Large intestine (tissue), 3 donors: ENCODE data around the gene NAV1. TPM values are rescaled to one million over a fixed set of nuclear protein-coding genes. Genes with fewer than 3 reads are reported as not detected.

Experiments
- DNase-seq, 2 donors: peaks; one replicate each; pipeline versions ENCODE4 v3.0.0 to v3.0.0-alpha.2; 2013
- H3K27ac ChIP-seq: one replicate; pipeline ENCODE4 v1.5.1; 2013; ENCODE audit warnings: low read length
- H3K27me3 ChIP-seq: 2 replicates; pipeline ENCODE4 v1.6.1; 2013; ENCODE audit warnings: low read length; ENCODE audit not compliant: control insufficient read depth, insufficient read depth
- H3K36me3 ChIP-seq: 2 replicates; pipeline ENCODE4 v1.6.1; 2013; ENCODE audit warnings: low read length; ENCODE audit not compliant: control insufficient read depth, insufficient read depth
- H3K4me1 ChIP-seq: one replicate; pipeline ENCODE4 v1.6.1; 2013; ENCODE audit warnings: low read length; ENCODE audit not compliant: control insufficient read depth, insufficient read depth
- H3K4me3 ChIP-seq: one replicate; pipeline ENCODE4 v1.5.1; 2013; ENCODE audit warnings: low read length
- H3K9me3 ChIP-seq: one replicate; pipeline ENCODE4 v1.6.1; 2013; ENCODE audit warnings: mild to moderate bottlenecking, low read depth, low read length, moderate library complexity; ENCODE audit not compliant: control insufficient read depth
- WGBS: methylation state at CpG from one replicate; pipeline ENCODE4 v1.1.5; 2013; ENCODE audit warnings: low lambda C conversion rate; ENCODE audit not compliant: insufficient coverage; 5-methylcytosine and 5-hydroxymethylcytosine counted together
- polyA plus RNA-seq: library from polyadenylated mRNA; unstranded; fragments of 120-200 nt; gene quantifications from one replicate; pipeline ENCODE4 v1.2.1, GENCODE V29; 2013

NAV1 gene
- polyA plus RNA-seq, 1 donor: 9.7 TPM

DNA sequence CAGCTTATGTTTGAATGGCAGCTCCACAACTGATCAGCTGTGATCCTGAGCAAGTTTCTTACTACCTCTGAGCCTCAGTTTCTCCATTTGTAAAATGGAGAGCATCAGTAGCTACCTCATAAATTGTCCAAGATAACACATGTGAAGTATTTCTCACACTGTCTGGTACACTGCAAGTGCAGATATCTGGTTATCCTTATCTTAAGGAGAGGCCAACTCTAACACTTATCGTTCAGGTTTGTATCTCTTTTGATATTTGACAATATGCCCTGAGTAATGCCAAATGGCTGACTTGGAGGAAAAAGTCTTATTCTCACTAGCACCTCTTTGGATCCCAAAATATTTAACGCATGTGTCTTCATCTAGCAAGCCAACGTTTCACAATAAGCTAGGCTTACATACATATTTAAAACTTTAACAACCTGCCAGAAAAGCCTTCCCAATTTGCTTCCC, 34.7 kb upstream of the NAV1 start:
- H3K4me3 ChIP-seq: no peak overlapping the region
- 73% methylated on average over 2 of the region's 3 CpGs for WGBS
- DNase-seq: no peak
- peaks cover under 1% of the 10 kb centered on the region for H3K36me3 ChIP-seq
- peak overlapping the region; percentile 82 for H3K27ac ChIP-seq
- H3K27me3 ChIP-seq: no peaks in the 10 kb centered on the region
- H3K4me1 ChIP-seq: peaks cover 59% of the 10 kb centered on the region
- no peaks in the 10 kb centered on the region for H3K9me3 ChIP-seq

DNA sequence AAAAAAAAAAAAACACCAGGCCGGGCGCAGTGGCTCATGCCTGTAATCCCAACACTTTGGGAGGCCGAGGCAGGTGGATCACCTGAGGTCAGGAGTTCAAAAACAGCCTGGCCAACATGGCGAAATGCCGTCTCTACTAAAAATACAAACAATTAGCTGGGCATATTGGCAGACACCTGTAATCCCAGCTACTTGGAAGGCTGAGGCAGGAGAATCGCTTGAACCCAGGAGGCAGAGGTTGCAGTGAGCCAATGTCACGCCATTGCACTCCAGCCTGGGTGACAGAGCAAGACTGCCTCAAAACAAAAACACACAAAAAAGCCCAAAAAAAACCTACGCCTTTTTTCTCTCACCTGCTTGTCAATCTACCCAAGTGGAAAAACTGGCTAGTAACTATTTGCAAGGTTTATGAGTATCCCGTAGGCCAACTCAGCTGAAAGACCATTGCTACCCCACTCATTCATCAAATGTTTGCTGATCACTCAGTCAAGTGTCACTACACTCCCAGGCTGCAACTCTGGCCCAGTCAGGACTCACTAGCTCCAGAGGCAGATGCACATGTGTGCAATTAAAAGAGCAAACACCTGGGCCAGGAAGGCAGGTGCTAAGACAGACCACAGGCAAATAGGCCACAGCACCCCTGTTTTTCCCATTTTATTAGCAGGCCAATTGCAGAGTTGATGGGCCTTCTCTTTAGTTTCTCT, 34.0 kb upstream of the NAV1 start:
- Histone ChIP-seq H3K36me3 (no peaks in the 10 kb centered on the region), H3K4me1 (peaks cover 58% of the 10 kb centered on the region), H3K9me3 (no peaks in the 10 kb centered on the region), H3K4me3 (peak overlapping the region; percentile 66), H3K27ac (peak overlapping the region; percentile 82), H3K27me3 (no peaks in the 10 kb centered on the region)
- DNase-seq: no peak
- WGBS: 100% methylated on average over 1 of the region's 9 CpGs

DNA sequence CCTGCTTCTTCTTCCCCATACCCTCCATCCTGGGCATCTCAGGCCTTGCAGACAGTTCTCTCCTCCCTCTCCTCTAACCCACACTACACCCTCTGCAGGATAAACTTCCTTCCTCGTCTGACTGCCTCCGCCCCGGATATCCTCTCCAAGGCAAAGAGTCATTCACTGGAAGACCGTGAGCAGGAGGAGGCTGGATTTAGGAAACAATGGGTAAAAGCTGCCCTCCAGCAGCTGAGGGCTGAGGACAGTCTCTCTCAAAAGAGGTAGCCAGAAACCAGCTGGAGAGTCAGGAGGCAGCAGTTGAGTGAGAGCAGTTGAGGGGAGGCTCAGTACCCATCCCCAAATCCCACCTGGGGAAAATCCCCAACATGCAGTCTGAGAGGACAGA, 33.4 kb upstream of the NAV1 start:
- Histone ChIP-seq H3K27me3 (no peaks in the 10 kb centered on the region), H3K9me3 (no peaks in the 10 kb centered on the region), H3K27ac (peak overlapping the region; percentile 70), H3K36me3 (no peaks in the 10 kb centered on the region), H3K4me1 (peaks cover 52% of the 10 kb centered on the region), H3K4me3 (peak overlapping the region; percentile 66)
- peak in 1 of 2 donors; percentile 53 for DNase-seq
- no CpG with 5 or more reads among the region's 4 CpGs for WGBS

DNA sequence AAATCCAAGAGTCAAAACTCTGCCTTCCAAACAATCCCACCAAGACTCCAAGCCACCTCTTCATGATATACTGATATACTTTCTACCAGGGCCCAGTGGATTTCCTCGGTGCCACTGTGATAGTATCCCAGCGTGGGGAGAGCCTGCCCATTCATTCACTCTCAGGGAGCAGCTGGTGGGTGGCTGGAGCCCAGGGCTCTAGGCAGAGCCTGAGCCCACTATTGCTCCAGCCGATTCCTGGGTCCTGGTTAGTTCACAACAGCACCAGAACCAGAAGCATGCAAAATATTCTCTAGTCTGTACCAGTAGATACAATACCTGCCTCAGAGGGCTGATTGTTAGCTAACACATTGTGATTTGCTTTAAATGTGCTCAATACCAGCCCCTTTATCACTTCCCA, 32.8 kb upstream of the NAV1 start:
- Histone ChIP-seq H3K4me1 (peaks cover 46% of the 10 kb centered on the region), H3K36me3 (no peaks in the 10 kb centered on the region), H3K9me3 (no peaks in the 10 kb centered on the region), H3K4me3 (peak overlapping the region; percentile 66), H3K27ac (peak overlapping the region; percentile 70), H3K27me3 (no peaks in the 10 kb centered on the region)
- no peak for DNase-seq
- no CpG with 5 or more reads among the region's 3 CpGs for WGBS

DNA sequence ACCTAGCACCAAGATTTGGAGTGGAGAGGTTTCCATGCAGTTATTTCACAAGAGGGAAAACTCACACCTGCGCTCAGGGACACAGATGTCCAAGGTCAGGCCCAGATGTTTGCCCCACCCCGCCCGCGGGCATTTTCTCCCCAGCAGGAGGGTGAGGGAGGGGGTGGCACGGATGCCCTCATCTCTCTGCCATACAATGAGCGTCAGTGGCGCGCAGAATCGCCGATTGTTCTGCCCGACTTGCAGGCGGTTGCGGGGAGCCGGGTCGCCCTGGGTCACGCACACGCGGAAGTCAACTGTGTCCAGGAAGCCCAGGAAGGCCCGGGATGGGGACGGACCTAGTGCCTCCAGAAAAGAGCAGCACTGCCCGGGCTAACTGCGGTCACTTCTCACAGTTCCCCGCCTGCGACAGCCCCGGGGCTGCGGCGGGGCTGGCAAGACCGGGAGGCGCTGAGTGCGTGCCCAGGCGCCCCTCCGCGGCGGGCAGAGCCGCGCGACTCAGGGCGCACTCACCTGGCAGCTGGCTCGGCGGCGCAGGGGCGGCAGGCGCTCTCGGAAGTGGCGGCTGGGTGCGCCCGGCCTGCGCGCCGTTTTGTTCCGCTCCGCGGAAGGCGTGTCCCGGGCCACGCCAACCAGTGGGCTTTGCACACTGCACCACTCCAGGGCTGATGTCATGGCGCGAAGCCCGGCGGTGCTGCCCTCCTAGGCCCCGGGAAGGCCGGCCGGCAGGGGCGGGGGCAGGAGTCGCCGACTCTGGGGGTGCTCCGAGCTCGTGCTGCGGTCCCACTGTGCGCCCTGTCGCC, 32.2 kb upstream of the NAV1 start, which contains the start of gene CSRP1:
Gene CSRP1, minus strand, starts transcription at position 567 of the 803 bp plus-strand sequence. CDS start 10,820 bp downstream, outside the sequence.
- WGBS: no CpG with 5 or more reads among the region's 71 CpGs
- Histone ChIP-seq H3K9me3 (no peaks in the 10 kb centered on the region), H3K4me1 (peaks cover 40% of the 10 kb centered on the region), H3K36me3 (no peaks in the 10 kb centered on the region), H3K27me3 (no peaks in the 10 kb centered on the region), H3K4me3 (peak within 1 kb of the TSS; percentile 66), H3K27ac (peak within 1 kb of the TSS; percentile 70)
- DNase-seq: peak; percentile 93 to 94

DNA sequence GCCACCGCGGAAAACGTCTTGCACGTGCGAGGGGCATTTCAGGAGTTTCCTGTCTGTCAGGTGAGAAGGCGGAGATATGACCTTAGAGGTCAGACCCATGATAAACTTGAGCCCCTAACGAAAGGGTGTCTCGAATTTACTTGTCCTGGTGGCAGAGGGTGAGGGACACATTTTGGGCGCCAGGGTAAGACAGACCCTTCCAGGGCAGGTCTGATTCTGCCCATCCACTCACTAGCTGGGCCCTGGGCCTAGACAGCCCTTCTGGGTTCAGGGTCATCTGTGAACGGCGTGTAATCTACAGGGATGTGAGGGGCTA, 31.6 kb upstream of the NAV1 start:
- H3K27me3 ChIP-seq: no peaks in the 10 kb centered on the region
- H3K4me3 ChIP-seq: peak overlapping the region; percentile 66
- peak overlapping the region; percentile 61 for H3K27ac ChIP-seq
- no peak for DNase-seq
- H3K4me1 ChIP-seq: peaks cover 35% of the 10 kb centered on the region
- no peaks in the 10 kb centered on the region for H3K36me3 ChIP-seq
- WGBS: no CpG with 5 or more reads among the region's 11 CpGs
- H3K9me3 ChIP-seq: no peaks in the 10 kb centered on the region

DNA sequence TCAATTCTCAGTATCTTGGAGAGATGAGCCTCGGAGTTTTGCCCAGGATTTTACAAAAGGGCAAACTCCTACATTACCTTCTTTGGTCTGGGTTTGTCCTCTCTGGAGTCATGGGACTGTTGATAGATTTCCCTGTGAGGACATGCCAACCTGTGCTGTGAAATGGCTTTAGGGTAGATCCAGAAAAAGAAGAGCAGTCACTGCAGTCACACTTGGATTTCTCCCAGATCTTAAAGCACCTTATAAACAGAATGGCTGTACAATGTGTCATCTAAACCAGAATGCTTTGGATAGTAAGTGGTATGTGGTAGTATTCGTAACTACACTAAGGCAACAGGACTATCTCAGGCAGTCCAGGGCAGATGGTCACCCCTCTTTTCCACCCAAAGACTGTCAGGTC, 30.1 kb upstream of the NAV1 start:
- no CpG with 5 or more reads among the region's 2 CpGs for WGBS
- Histone ChIP-seq H3K9me3 (no peaks in the 10 kb centered on the region), H3K36me3 (no peaks in the 10 kb centered on the region), H3K4me3 (no peak overlapping the region), H3K27me3 (no peaks in the 10 kb centered on the region), H3K4me1 (peaks cover 21% of the 10 kb centered on the region), H3K27ac (no peak overlapping the region)
- DNase-seq: no peak

DNA sequence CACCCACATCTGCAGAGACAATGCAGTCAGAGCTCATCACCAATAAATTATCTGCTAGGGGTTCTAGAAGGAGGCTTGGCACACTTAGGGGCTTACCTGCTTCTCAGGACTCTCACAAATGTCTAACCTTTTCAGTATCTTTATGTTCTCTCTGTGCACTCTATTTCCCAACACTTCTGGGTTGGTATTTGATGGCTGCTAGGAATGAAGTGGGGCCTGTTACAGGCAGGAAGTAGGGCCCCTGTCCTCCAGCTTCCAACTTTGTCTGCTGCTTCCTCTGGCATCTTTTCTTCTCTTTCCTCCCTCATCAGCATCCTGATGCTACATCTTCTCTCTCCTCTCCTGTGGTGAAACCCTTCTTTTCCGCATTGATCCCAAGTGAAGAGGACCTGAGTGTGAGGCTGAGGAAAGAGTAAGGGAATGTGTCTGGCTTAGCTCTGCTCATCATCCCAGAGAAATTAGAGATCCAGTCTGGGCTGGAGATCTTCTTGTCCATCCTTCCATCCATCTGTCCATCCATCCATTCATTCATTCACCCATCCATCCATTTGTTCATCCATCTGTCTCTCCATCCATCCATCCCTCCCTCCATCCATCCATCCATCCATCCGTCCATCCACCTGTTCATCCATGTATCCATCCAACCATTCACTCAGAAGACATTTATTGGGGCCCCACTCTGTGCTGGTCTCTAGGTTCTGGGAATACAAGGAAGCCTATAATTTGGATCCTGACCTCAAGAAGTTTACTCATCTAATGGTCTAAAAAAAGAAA, 29.1 kb upstream of the NAV1 start:
- WGBS: no CpG with 5 or more reads among the region's 2 CpGs
- H3K36me3 ChIP-seq: no peaks in the 10 kb centered on the region
- H3K9me3 ChIP-seq: no peaks in the 10 kb centered on the region
- H3K27ac ChIP-seq: no peak overlapping the region
- no peaks in the 10 kb centered on the region for H3K27me3 ChIP-seq
- DNase-seq: no peak
- no peak overlapping the region for H3K4me3 ChIP-seq
- H3K4me1 ChIP-seq: peaks cover 17% of the 10 kb centered on the region

DNA sequence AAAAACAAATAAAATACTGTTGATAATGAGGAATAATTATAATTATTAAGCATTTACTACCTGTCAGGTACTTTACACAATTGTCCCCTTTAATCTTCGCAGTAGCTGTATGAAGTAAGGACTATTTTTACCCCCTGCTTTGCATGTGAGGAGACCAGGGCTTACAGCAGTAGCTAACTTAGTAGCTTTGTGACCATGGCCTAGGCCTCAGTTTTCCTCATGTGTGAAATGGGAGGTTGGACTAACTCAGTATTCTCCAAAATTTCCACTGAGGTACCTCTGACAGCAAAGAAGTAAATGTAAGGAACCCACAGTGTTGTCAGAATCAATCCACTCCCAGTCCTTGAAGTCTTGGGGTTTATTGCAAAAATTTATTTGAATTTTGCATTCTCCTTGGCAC, 28.2 kb upstream of the NAV1 start:
- H3K9me3 ChIP-seq: no peaks in the 10 kb centered on the region
- no peak overlapping the region for H3K4me3 ChIP-seq
- 100% methylated on average over 1 of the region's 1 CpG for WGBS
- no peak for DNase-seq
- H3K36me3 ChIP-seq: no peaks in the 10 kb centered on the region
- no peaks in the 10 kb centered on the region for H3K27me3 ChIP-seq
- no peak overlapping the region for H3K27ac ChIP-seq
- H3K4me1 ChIP-seq: peaks cover 19% of the 10 kb centered on the region

DNA sequence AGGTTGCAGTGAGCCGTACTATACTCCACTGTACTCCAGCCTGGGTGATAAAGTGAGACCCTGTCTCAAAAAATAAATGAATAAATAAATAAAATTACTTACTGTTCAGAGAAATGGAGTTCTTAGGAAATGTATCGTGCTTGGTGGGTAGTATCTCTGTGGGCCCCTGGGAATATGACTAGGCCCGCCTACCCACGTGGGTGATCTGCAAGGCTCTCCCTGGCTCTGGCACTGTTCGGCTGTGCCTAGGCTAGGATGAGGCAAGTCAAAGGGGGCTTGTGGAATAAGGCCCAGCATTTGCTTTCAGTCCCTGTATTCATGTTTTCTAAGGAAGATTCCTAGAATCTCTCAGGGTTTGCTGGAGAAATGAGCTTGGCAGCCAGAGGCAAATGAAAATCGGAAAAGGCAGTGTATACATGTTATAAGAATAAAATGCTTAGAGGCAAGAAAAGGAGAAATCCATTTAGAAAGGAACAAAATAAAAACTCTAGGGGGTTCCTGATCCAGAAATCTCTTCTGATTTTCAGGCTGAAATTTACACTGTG, 27.5 kb upstream of the NAV1 start:
- no peaks in the 10 kb centered on the region for H3K36me3 ChIP-seq
- H3K4me3 ChIP-seq: no peak overlapping the region
- WGBS: 100% methylated on average over 2 of the region's 6 CpGs
- no peak for DNase-seq
- H3K4me1 ChIP-seq: peaks cover 19% of the 10 kb centered on the region
- no peaks in the 10 kb centered on the region for H3K27me3 ChIP-seq
- no peaks in the 10 kb centered on the region for H3K9me3 ChIP-seq
- H3K27ac ChIP-seq: no peak overlapping the region
